Measurements from ENCODE around the gene RABGAP1L.
"Not testable (repeated sequence)": the region's sequence is repeated elsewhere in the genome, so short reads cannot be mapped to it uniquely, and the experiment has no call there.

Gene RABGAP1L

DNA sequence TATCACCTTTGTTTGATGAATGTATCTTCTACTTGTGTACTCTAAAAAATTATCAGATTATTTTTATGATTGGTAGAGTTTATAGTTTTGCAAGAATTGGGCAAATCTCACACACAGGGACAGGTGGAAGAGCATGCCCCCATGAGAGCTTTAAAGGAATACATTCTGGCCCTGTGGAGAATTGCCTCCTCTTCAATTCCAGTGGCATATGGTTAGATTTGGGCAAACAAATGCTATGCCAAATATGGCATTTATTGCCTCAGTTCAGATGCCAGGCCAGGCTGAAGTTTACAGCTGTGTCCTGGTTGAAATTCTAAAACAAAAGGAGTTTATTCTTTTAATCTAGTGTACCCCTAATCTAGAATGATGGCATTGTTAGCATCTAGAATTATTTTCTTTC lies 678.1 kb downstream of the RABGAP1L start:
- DNase-seq = no peak

DNA sequence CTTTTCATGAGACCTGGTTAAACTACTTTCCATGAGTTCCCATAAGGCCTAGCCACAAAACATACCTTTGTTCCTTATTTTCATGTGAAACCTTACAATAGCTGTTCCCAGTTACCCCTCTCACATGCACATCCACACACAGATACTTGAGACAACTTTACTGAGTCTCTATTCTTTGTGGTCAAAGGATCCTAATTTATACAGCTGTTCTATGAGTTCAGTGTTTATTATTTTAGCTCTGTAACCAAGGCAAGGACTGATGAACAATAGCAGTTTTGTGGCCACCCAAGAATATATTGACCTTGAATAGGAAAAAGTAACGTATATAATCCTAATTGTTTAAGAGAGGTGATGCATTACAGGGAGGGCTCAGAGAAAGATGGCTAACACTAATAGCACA lies 679.9 kb downstream of the RABGAP1L start:
- no peak for DNase-seq

DNA sequence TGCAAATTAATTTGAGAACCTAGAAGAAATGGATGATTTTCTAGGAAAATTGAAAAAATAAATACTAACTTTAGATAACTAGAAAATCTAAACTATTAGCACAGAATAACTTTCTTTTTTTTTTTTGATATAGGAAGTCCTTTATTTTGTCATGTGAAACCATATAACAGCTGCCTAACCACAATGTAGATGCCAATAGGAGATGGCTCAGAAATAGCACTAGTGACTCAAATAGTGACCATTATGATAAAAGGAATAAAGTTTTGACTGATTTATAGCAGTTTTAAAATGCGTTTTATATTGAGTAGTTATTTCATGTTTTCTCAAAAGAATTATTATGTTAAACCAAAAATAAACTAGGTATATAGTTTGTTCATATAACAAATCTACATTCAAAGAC lies 682.4 kb downstream of the RABGAP1L start:
- no peak for DNase-seq

DNA sequence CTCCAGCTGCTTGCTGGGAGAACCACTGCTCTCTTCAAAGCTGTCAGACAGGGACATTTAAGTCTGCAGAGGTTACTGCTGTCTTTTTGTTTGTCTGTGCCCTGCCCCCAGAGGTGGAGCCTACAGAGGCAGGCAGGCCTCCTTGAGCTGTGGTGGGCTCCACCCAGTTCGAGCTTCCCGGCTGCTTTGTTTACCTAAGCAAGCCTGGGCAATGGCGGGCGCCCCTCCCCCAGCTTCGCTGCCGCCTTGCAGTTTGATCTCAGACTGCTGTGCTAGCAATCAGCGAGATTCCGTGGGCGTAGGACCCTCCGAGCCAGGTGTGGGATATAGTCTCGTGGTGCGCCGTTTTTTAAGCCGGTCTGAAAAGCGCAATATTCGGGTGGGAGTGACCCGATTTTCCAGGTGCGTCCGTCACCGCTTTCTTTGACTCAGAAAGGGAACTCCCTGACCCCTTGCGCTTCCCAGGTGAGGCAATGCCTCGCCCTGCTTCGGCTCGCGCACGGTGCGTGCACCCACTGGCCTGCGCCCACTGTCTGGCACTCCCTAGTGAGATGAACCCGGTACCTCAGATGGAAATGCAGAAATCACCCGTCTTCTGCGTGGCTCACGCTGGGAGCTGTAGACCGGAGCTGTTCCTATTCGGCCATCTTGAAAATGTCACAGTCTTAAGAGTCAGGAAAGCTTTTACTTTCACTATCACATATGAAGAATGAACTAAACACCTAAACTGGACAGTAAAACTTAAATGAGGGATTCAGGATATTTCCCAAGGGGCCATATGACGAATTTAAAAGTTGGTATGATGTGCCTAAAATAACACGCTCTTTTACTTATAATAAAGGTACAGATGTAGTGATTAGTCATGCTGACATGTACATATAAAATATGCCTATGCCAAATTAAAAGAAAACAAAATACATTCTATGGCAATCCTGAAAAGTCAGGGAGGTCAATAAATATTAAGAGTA lies 689.6 kb downstream of the RABGAP1L start:
- DNase-seq = not testable (repeated sequence)

DNA sequence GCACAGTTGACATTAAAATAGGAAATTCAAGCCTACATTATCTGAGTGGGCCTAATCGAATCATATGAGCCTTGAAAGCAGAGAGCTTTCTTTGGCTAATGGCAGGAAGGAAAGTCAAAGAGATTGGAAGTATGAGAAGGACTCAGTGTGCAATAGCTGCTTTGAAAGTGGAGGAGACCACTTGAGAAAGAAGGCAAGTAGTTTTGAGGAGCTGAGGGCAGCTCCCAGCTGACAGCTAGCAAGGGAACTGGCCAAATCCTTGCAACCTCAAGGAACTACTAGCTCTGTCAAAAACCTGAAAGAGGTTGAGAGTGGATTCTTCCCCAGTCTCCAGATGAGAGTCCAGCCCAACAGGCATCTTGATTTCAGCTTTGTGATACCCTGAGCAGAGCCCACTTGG lies 691.4 kb downstream of the RABGAP1L start:
- DNase-seq = no peak

DNA sequence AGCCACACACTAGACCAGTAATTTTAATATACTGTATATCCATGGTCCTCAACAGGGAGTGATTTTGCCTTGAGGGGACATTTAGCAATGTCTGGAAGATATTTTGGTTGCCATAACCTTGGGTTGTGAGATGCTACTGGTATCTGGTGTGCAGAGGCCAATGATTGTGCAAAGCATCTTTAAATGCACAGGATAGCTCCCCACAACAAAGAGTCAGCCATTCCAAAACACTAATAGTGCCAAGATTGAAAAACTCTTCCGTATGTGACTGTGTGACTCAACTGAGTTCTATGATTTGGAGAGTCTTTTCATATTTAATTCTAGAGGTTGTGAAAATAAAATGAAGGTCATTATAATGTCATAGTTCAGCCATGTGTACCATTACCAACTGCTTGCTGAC lies 699.0 kb downstream of the RABGAP1L start:
- DNase-seq = no peak

DNA sequence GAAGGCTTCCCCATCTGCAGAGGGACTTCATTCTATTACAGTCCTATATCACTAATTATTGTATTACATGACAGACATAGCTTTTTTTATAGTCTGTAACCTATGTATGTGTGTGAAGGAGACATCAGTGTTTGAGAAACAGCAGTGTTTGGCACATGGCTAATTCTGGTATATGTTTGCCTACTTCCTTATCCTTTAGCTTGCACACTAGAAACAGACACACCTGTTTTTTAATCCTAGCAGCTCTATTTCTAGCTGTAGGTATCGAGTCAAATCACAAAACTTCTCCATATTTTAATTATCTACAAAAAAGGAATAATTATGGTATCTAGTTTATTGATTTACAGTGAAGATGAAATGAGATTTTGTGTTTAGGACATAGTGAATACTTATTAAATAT lies 711.0 kb downstream of the RABGAP1L start:
- no peak for DNase-seq

DNA sequence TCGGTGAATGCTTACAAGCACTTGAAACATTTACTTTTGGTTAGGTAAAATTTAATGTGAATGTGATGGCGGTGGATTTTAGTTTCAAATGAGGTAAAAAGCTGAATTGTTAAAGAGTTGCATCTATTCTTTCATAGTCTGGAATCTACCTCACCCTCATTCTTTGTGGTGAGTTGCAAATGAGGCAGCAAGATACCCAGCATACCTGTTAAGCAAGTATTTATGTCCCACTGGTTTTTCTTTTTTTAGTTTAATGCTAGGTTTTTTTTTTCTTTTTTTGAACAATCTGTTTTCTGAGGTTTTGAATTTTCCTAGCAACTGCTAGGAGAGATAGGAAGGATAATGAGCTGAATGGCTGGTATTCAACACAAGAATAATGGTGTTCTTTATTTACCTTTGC lies 712.6 kb downstream of the RABGAP1L start:
- DNase-seq = no peak

DNA sequence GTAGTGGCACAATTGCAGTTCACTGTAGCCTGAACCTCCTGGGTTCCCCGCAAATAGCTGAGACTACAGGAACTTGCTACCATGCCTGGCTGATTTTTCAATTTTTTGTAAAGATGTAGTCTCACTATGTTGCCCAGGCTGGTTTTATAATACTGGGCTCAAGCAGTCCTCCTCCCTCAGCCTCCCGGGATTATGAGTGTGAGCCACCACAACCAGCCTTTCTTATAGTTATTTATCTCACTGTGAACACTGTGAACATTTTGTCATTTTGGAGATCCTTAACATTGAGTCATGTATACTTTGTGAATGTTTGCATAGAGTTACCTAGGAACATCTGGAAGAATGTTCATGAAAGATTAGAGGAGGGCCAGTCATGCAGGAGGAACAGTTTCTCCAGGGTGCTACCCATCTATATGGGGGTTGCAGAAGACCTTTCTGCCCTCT lies 713.3 kb downstream of the RABGAP1L start:
- no peak for DNase-seq

DNA sequence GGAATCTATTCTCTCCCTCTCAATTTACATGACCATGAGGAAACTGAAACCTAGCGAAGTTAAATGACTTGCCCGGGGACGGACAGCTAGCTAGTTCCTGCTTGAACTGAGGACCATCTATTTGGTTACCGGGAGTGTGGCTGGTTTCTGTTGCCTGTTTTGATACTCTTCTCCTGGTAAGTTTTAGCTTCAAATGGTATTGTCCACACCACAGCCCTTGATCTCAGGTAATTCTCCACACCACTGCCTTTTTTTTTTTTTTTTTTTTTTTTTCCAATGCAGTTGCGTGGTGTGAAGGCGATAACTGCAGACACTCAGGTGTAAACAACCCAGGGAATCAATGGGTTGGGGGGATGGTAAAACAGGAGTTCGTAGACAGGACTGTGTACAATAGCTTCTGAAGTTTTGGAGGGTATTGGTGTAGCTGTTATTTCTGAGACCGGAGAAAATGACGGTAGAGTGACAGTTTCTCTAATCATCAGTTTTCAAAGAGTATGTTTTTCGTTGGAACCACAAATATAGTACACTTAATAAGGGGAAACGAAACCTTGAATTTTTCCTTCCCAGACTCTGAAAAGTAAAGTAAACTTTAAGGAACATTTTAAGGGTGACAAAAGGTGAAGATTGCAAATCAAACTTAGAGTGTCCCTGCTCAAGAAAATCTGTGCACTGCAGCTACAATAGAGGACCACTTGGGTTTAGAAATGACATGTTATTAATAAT lies 715.2 kb downstream of the RABGAP1L start:
- DNase-seq = peak; percentile 14

DNA sequence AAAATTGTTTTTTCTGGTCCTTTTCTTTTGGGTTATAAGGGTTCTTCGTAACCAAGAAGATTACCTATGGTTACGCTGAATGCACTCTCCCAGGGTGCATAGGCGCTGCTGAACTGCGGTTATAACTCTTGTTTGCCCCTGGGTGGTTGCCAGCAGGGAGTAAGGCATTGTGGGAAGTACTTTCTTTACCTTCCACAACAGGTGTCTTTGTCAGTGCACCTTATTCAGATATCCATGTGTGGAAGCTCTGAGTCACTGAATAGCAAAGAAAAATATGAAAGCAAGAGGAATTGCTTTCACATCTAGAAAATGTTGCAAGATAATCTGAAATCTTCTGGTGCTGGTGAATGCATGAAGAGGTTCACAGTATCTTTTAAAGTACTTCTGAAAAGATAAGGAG lies 716.0 kb downstream of the RABGAP1L start:
- peak; percentile 72 for DNase-seq

DNA sequence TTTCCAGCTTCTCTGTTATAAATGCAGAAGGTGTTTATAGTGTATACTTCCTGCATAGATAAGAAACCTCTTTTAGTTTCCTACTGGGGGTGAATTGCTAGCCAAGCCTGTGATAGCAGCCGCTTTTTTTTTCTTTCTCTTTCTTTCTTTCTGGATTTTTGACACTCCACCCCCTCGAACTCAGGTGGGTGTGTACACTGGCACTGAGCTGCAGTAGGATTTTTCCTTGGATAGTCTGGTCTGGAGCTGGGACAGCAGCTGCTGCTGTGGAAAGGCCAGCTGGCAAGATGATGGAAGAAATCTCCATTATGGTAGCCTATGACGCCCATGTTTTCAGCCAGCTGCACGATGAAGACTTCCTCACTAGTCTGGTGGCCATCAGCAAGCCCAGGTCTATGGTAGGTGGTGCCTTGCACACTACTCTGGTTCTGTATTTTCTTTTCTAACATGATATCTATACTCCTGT lies 717.9 kb downstream of the RABGAP1L start:
- DNase-seq = no peak

DNA sequence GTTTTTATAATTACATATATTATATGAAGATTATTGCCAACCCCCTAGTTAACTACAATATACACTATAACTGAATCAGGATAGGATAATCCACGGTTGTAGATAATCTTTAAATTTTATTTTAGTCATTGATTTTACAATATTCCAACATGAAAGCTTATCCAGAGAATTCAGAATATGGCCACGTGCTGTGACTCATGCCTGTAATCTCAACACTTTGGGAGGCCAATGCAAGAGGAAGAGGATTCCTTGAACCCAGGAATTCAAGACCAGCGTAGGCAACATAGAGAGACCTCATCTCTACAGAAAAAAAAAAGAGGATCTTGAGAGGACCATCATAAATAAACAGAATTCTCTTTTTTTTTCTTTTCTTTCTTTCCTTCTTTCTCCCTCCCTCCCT lies 720.9 kb downstream of the RABGAP1L start:
- DNase-seq = no peak

DNA sequence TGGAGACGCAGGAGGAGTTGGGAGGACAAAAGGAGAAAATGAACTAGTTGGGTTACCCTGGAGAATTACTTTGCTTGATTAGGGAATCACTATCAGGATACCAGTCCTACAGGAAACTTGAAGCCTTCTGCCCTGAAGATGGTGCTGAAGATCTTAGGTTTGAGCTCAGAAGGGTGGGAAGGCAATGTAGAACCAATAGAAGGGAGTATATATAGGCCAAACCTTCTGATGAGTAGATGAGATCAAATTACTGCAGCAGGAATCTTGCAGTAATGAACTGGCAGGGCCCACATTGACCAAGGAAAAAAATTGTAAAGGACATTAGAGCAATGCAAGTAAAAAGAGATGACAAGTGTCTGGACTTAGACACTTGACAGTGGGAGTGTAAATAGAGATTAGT lies 724.1 kb downstream of the RABGAP1L start:
- DNase-seq = peak; percentile 22

DNA sequence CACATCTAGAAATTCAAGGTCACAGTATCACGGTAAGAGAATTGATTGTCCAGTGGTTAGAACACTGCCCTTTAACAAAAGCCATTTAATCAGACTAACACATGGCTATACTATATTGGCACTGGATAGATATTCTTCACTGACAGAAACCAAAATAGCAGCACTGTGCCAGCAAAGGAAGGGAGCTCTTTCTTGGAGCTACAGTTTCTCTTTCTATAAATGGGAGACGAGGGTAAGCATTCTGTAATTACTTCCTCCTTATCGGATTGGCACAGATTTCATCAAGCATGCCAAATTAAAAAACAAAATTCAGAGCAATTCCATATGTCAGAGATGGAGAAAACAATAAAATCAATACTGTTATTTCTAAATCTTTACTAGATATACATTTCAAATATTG lies 724.7 kb downstream of the RABGAP1L start:
- no peak for DNase-seq

DNA sequence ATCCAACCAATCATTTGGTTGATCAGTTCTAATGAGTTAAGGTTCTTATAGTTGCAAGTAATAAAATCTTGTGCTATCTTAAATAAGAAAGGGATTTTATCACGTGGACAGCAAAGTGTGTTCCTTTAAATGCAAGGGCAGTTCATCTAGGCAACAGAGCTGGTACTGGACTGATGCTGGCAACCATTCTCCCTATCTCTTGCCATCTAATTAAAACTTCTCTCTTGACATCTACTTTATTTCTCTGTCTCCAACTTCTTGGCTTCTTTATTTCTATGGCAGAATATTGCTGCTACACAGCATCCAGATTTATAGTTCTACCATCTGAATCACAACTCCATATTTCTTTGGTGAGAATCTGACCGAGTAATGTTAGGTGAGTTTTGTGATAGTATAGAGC lies 725.2 kb downstream of the RABGAP1L start:
- DNase-seq = no peak

DNA sequence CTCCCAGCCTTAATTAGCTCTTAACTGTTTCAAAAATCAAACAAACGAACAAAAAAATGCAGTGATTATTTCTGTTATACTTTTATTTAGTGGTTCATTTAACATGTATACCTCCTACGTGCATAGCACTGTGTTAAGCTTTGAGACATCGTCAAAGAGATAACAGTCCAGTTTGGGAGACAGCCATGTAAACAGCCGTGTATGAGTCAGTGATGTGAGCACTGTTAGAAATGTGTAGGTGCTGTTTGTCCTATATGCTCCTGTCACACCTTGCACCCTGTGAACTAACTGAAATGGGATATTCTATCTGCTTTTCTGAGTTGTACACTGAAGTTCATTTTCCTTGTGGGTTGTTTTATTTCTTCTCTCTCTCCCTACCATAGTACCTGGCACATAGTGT lies 730.7 kb downstream of the RABGAP1L start:
- DNase-seq = no peak

DNA sequence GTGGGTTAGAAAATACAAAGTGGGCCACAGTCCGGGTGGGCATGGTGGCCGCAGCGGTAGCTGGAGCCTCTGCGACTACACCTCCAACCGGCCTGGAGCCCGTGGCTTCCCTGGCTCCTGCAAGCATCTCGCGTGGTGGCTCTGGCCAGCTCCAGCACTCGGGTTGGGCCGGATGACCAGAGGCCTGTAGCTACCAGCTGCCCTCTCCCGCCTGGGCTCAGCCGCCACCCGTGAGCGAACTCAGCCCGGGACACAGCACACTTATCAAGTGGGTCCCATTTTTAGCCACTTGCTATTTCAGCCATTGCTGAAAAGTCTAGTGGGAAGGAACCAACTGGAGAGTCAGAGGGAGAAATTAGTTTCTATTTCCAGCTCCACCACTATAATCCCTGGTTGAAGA lies 732.7 kb downstream of the RABGAP1L start:
- no peak for DNase-seq

DNA sequence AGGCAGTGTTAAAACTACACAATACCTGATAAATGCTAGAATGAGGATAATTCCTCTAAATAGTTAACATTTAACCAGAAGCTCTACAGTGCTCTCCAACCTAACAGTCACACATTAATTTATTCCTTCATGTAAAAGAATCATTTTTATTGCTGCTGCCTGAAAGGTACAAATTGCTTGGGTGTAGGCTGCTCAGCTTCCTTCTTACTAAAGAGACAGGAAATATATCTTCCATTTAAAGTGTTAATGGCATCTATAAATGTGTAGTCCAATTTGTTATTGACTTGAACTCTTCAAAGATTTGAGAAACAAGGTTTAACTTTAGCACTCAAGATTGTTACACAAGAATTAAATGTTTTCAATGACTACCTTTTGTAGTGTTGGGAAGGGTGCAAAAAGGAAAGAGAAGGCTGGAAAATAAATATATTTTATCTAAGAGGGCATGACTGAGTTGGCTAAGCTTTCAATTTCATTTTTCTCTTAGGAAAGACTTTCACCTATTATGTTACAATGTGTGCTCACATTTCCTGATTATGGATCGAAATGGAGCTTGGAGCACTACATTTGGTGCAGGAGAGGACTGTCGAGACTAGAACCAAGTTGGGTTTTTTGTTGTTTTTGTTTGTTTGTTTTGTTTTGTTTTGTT lies 734.9 kb downstream of the RABGAP1L start:
- no peak for DNase-seq

DNA sequence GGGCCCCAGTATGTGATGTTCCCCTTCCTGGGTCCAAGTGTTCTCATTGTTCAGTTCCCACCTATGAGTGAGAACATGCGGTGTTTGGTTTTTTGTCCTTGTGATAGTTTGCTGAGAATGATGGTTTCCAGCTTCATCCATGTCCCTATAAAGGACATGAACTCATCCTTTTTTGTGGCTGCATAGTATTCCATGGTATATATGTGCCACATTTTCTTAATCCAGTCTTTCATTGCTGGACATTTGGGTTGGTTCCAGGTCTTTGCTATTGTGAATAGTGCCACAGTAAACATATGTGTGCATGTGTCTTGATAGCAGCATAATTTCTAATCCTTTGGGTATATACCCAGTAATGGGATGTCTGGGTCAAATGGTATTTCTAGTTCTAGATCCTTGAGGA lies 736.3 kb downstream of the RABGAP1L start:
- DNase-seq = not testable (repeated sequence)

DNA sequence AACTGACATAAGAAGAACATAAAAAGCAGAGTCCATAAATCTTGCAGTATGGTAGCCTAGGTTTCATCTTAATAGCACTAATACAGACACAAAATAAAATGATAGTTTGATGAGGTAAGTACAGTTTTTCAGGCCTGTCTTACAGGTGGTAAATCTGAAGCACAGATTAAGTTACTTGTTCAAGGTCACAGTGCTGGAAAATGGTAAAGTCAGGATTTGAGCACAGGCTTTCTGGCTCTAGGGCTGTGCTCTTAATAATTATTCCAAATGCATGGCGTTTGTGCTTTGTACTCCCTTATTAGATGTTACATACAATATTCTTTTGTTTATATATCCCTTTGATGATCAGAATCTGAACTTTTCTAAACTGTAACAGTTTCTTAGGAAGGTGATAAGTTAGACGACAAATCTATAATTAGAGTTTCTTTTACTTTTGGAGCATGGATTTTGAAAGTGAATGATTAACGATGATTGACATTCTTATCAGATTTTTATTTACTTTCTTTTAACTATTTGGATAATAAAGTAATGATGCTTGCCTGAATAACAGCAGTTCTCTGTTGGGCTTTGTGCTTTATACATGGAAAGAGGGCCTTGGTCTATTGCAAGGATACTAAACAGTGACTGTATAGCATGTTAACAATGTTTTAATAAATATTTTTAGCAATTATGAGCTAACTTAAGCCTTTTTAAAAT lies 738.9 kb downstream of the RABGAP1L start:
- DNase-seq = no peak

DNA sequence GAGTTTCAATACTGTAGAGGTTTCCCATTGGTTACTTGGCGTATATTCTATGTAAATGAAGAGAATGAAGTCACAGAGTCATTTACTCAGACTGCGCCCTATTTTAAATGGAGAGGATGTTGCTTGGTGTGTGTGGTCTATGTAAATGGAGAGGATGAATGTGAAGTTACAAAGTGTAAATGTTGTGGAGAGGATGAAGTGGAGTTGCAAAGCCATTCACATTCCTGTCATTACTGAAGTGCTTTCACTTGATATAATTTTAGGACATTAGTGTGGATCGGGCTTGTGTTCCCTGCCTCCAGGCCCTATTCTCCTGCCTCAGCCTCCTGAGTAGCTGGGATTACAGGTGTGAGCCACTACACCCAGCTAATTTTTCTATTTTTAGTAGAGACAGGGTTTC lies 741.0 kb downstream of the RABGAP1L start:
- no peak for DNase-seq

Measured in CD4-positive, alpha-beta T cell treated with Interleukin-17A for 4 hours (primary cell).